ENCODE data around the gene TFB1M. TPM values are rescaled to one million over a fixed set of nuclear protein-coding genes. Genes with fewer than 3 reads are reported as not detected.

TFB1M gene
- total and polyA plus RNA-seq, 2 donors (not counting 3 experiments of a cell fraction or from before 2014, with no cell fraction given): 12.9 to 35.5 TPM

GRCh38 chr6:155253337-155253736 is 60.9 kb downstream of the TFB1M start:
- H3K9ac ChIP-seq (replicated peaks; ENCODE audit: extremely low read depth, insufficient read depth, low read length): no peak overlapping the region
- no peaks in the 10 kb centered on the region for H3K9me1 ChIP-seq (replicated peaks; ENCODE audit: control insufficient read depth, extremely low read depth, insufficient read depth, low read length)
- POLR2A ChIA-PET: no interaction called here
- BruUV-seq (replicated peaks): no TSS peak
- H3K4me1 ChIP-seq (ENCODE audit: control insufficient read depth, extremely low read depth, insufficient read depth, low read length): no peaks in the 10 kb centered on the region
- CTCF ChIA-PET: interaction anchor here (2.3 to 9.5 kb wide), 2 partner anchors 75 to 385 kb away, joined by 7 to 292 read pairs; no protein-coding TSS in a partner anchor
- intact Hi-C loops (cut with micrococcal nuclease): no loop called here
- no peaks in the 10 kb centered on the region for H3K27me3 ChIP-seq (ENCODE audit: control insufficient read depth in 2 of 2, insufficient read depth in 2 of 2, low read length in 2 of 2)
- H3K4me3 ChIP-seq (replicated peaks in 1 of 3; ENCODE audit: insufficient read depth in 1 of 3, low read depth in 1 of 3, low read length in 3 of 3): no peak overlapping the region
- no peaks in the 10 kb centered on the region for H3K79me2 ChIP-seq (ENCODE audit: control insufficient read depth, insufficient read depth, low read length)
- H4K20me1 ChIP-seq (replicated peaks; ENCODE audit: control insufficient read depth, extremely low read depth, insufficient read depth, low read length): no peaks in the 10 kb centered on the region
- H2AFZ ChIP-seq (ENCODE audit: low read depth, low read length): no peak overlapping the region
- no peaks in the 10 kb centered on the region for H3K9me3 ChIP-seq (replicated peaks; ENCODE audit: control insufficient read depth, insufficient read depth, low read length)
- dilution Hi-C loops (cut with MboI; ENCODE audit: extremely low pct_ligation_motif_present, low sequenced_read_pairs): no loop called here
- no peak overlapping the region for H3K4me2 ChIP-seq (ENCODE audit: insufficient read depth, low read length)
- TF ChIP-seq JUN (IDR thresholded peaks at IDR 0.05; ENCODE audit: borderline replicate concordance, insufficient read depth, insufficient read length, low read depth): no peak
- no peak for TF ChIP-seq EZH2 (IDR thresholded peaks at IDR 0.05; ENCODE audit: borderline replicate concordance, low read depth, low read length, severe bottlenecking)
- no peak for TF ChIP-seq POLR2A (IDR thresholded peaks at IDR 0.05; ENCODE audit: low read depth, low read length)
- no peak for TF ChIP-seq MYC (IDR thresholded peaks at IDR 0.05; ENCODE audit: low read depth, low read length)
- no peak for TF ChIP-seq FOS (IDR thresholded peaks at IDR 0.05; ENCODE audit: borderline replicate concordance, insufficient read depth, low read length)
- TF ChIP-seq CTCF (IDR thresholded peaks at IDR 0.05; ENCODE audit: extremely low read depth in 1 of 2, insufficient read depth in 1 of 2, low read depth in 1 of 2, low read length in 2 of 2): no peak
- no peak for TF ChIP-seq MAX (IDR thresholded peaks at IDR 0.05; ENCODE audit: insufficient read depth, insufficient read length)
- TF ChIP-seq POLR2AphosphoS5 (IDR thresholded peaks at IDR 0.05; ENCODE audit: insufficient read depth, low read depth, low read length): no peak
- no peak for TF ChIP-seq GATA2 (IDR thresholded peaks at IDR 0.05; ENCODE audit: insufficient read depth, insufficient read length, low read depth, low read length)
- H3K36me3 ChIP-seq (ENCODE audit: control insufficient read depth in 2 of 2, extremely low read depth in 1 of 2, insufficient read depth in 2 of 2, low read length in 2 of 2): peaks cover 18 to 21% of the 10 kb centered on the region in 2 experiments
- DNase-seq (ENCODE audit: low read depth, low spot score) (no peak), FAIRE-seq (no peak)
- H3K27ac ChIP-seq (ENCODE audit: insufficient read depth, low read depth, low read length): no peak overlapping the region

Data from endothelial cell of umbilical vein (primary cell).